NK-92 (cell line): ENCODE data around the gene CAGE1.
"Not testable (repeated sequence)": the region's sequence is repeated elsewhere in the genome, so short reads cannot be mapped to it uniquely, and the experiment has no call there.

Experiments used
- DNase-seq: peaks from one replicate; lab custom pipeline; 2025; ENCODE audit not compliant: unreplicated experiment; lab: John Stamatoyannopoulos, UW

CAGE1 gene

GRCh38 chr6:7341271-7341670, 48.3 kb downstream of the CAGE1 start:
- no peak for DNase-seq

GRCh38 chr6:7339007-7339732, 50.4 kb downstream of the CAGE1 start:
- DNase-seq: not testable (repeated sequence)

GRCh38 chr6:7338031-7338430, 51.5 kb downstream of the CAGE1 start:
- DNase-seq: no peak

GRCh38 chr6:7335519-7335918, 54.0 kb downstream of the CAGE1 start:
- DNase-seq: no peak

- no peak for DNase-seq
Measured at GRCh38 chr6:7334685-7335084, 54.9 kb downstream of the CAGE1 start.

- DNase-seq: no peak
Measured at GRCh38 chr6:7332090-7332745, 57.3 kb downstream of the CAGE1 start.

GRCh38 chr6:7331452-7331851, 58.1 kb downstream of the CAGE1 start:
- no peak for DNase-seq

- DNase-seq: no peak
Measured at GRCh38 chr6:7328243-7328642, 61.3 kb downstream of the CAGE1 start.

GRCh38 chr6:7325750-7326149, 63.8 kb downstream of the CAGE1 start:
- no peak for DNase-seq

GRCh38 chr6:7324520-7324919, 65.0 kb downstream of the CAGE1 start:
- DNase-seq: no peak

GRCh38 chr6:7323074-7323473, 66.5 kb downstream of the CAGE1 start:
- DNase-seq: no peak

- not testable (repeated sequence) for DNase-seq
Measured at GRCh38 chr6:7321866-7322265, 67.7 kb downstream of the CAGE1 start.

GRCh38 chr6:7319406-7319805, 70.1 kb downstream of the CAGE1 start:
- not testable (repeated sequence) for DNase-seq

- no peak for DNase-seq
Measured at GRCh38 chr6:7317538-7317937, 72.0 kb downstream of the CAGE1 start.

GRCh38 chr6:7316658-7317533, 72.6 kb downstream of the CAGE1 start:
- no peak for DNase-seq

GRCh38 chr6:7315948-7316365, 73.6 kb downstream of the CAGE1 start:
- DNase-seq: no peak

GRCh38 chr6:7315087-7315947, 74.2 kb downstream of the CAGE1 start:
- not testable (repeated sequence) for DNase-seq

GRCh38 chr6:7314414-7314813, 75.1 kb downstream of the CAGE1 start:
- no peak for DNase-seq

- DNase-seq: no peak
Measured at GRCh38 chr6:7313505-7314165, 75.9 kb downstream of the CAGE1 start.
